GM23248 (cell line): Measurements from ENCODE around the gene OTULINL.

Source experiments
- EZH2 ChIP-seq: fragments of 200-600 bp; sonication (generic); IDR thresholded peaks from 2 replicates; pipeline ENCODE4 v1.6.1; 2018; ENCODE audit warnings: antibody characterized with exemption, mild to moderate bottlenecking; ENCODE audit not compliant: insufficient read depth, poor library complexity, severe bottlenecking
- EZH2phosphoT487 ChIP-seq: fragments of 200-600 bp; sonication (generic); IDR thresholded peaks from 2 replicates; pipeline ENCODE4 v1.6.1; 2018; ENCODE audit warnings: antibody characterized with exemption, moderate library complexity, mild to moderate bottlenecking, low read depth; ENCODE audit not compliant: insufficient read depth

DNA sequence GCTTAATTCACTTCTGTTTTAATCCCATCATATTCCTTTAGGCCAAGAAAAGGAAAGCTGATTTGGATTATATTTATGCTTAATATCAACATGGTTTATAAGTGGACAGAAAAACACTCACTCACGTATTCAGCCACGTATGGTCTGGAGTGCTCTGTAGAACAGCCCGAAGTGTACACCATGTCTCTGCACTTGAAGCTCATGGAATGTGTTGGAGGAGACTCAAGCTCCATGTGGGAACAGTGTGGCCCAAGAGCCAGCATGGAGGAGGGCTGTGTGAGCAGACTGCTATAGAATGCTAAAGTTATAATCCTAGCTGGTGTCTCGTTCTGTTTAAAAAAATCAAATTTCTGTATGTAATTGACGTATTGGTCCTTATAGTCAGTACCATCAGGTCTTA lies 32.9 kb downstream of the OTULINL start:
- no peak for TF ChIP-seq EZH2
- TF ChIP-seq EZH2phosphoT487: no peak
